Caco-2 (cell line): ENCODE results near the gene RPL28. TPM values are rescaled to one million over a fixed set of nuclear protein-coding genes. Genes with fewer than 3 reads are reported as not detected.

ENCODE experiments used
- BruUV-seq: library from RNA; stranded (reverse); fragments of 400-500 nt; replicated peaks from 2 replicates; lab custom pipeline; 2021; lab: Mats Ljungman, UMichigan
- CTCF ChIA-PET: fragments of 300-600 bp; sonication (Branson Sonifier 250); formaldehyde crosslinking; loops from one replicate; lab custom pipeline; 2022; ENCODE audit warnings: antibody characterized with exemption; lab: Charles Lee
- POLR2A ChIA-PET: fragments of 300-600 bp; sonication (Branson Sonifier 250); formaldehyde crosslinking; loops from one replicate; lab custom pipeline; 2022; ENCODE audit warnings: antibody characterized with exemption; lab: Charles Lee
- DNase-seq, 2 experiments: peaks; one replicate each; pipeline versions ENCODE4 v3.0.0 to v3.0.0-alpha.2; 2020 to 2022
- H3K27me3 ChIP-seq: replicated peaks from 2 replicates; pipeline ENCODE4 v1.6.0; 2011; ENCODE audit warnings: low read length; ENCODE audit not compliant: control insufficient read depth, insufficient read depth
- H3K36me3 ChIP-seq: 2 replicates; pipeline ENCODE4 v1.5.1; 2011; ENCODE audit warnings: low read length; ENCODE audit not compliant: control insufficient read depth, insufficient read depth
- H3K4me1 ChIP-seq: fragments of 250-450 bp; sonication (Bioruptor Pico); 2 replicates; pipeline ENCODE4 v1.5.1; 2020; ENCODE audit warnings: mild to moderate bottlenecking
- H3K4me3 ChIP-seq: 2 replicates; pipeline ENCODE4 v1.5.1; 2011; ENCODE audit warnings: low read depth, mild to moderate bottlenecking, control low read depth, low read length
- H3K9me3 ChIP-seq: fragments of 250-450 bp; sonication (Bioruptor Pico); 2 replicates; pipeline ENCODE4 v1.5.1; 2020; ENCODE audit warnings: mild to moderate bottlenecking, moderate library complexity
- H3K27ac Mint-ChIP-seq: one replicate; pipeline ENCODE4 v1.8.0; 2022; ENCODE audit warnings: mixed read lengths; ENCODE audit not compliant: unreplicated experiment
- H3K27me3 Mint-ChIP-seq: one replicate; pipeline ENCODE4 v1.8.0; 2022; ENCODE audit warnings: mixed read lengths; ENCODE audit not compliant: insufficient read depth, unreplicated experiment
- H3K36me3 Mint-ChIP-seq: one replicate; pipeline ENCODE4 v1.8.0; 2022; ENCODE audit warnings: mild to moderate bottlenecking, mixed read lengths; ENCODE audit not compliant: insufficient read depth, unreplicated experiment
- H3K4me1 Mint-ChIP-seq: one replicate; pipeline ENCODE4 v1.8.0; 2022; ENCODE audit warnings: low read depth, mixed read lengths; ENCODE audit not compliant: unreplicated experiment
- H3K4me3 Mint-ChIP-seq: one replicate; pipeline ENCODE4 v1.8.0; 2022; ENCODE audit warnings: mild to moderate bottlenecking, moderate library complexity, mixed read lengths; ENCODE audit not compliant: unreplicated experiment
- H3K9me3 Mint-ChIP-seq: one replicate; pipeline ENCODE4 v1.8.0; 2022; ENCODE audit warnings: mixed read lengths; ENCODE audit not compliant: unreplicated experiment
- CTCF ChIP-seq, 2 experiments: fragments of 200-600 bp in 1 of 2; IDR thresholded peaks; 1 replicate in 1 of 2; 2 replicates in 1 of 2; pipeline versions ENCODE4 v1.5.1 to v1.8.0; 2011 to 2022; ENCODE audit warnings: antibody characterized with exemption in 1 of 2, control low read depth in 1 of 2, inconsistent platforms in 1 of 2, low read depth in 1 of 2, low read length in 1 of 2, mild to moderate bottlenecking in 1 of 2, moderate library complexity in 1 of 2; ENCODE audit not compliant: insufficient read depth in 1 of 2, severe bottlenecking in 1 of 2, unreplicated experiment in 1 of 2
- intact Hi-C: fragments of 100-400 bp; cut with micrococcal nuclease; formaldehyde crosslinking; loops from one replicate; pipeline ENCODE4 v1.10.0; 2022; ENCODE audit not compliant: unreplicated experiment
- total RNA-seq: library from RNA; stranded (reverse); gene quantifications from 2 replicates; pipeline ENCODE4 v1.2.3, GENCODE V29; 2022

The RPL28 gene
- total RNA-seq, 1 experiment from 2014 or later, result 2,048 TPM

- H3K4me1 ChIP-seq, result peaks cover 18% of the 10 kb centered on the region; the same call in 1 of the 2 replicates
- no peaks in the 10 kb centered on the region for H3K9me3 ChIP-seq
- CTCF ChIA-PET, result no interaction called here
- TF ChIP-seq CTCF (IDR thresholded peaks at IDR 0.05; ENCODE audit: insufficient read depth in 1 of 2, low read depth in 1 of 2, low read length in 1 of 2, severe bottlenecking in 1 of 2, unreplicated experiment in 1 of 2), result no peak
- no peak for DNase-seq
- Mint-ChIP-seq H3K27me3 (peaks cover 24% of the 10 kb centered on the region), H3K9me3 (no peaks in the 10 kb centered on the region), H3K36me3 (no peaks in the 10 kb centered on the region), H3K4me3 (no peak overlapping the region), H3K27ac (no peak overlapping the region), H3K4me1 (peaks cover 13% of the 10 kb centered on the region)
- intact Hi-C loops, result no loop called here
- POLR2A ChIA-PET, result interaction anchor here (0.7 kb wide), 1 partner anchor 61 kb away, joined by 8 read pairs; no protein-coding TSS in a partner anchor
- peaks cover 2% of the 10 kb centered on the region; the same call in 1 of the 2 replicates for H3K27me3 ChIP-seq
- no peak overlapping the region for H3K4me3 ChIP-seq
- BruUV-seq, result no TSS peak
- no peaks in the 10 kb centered on the region; the same call in 1 of the 2 replicates for H3K36me3 ChIP-seq
These were observed 63.7 kb downstream of the RPL28 start for GRCh38 chr19:55449469-55449868.

GRCh38 chr19:55451163-55451964, 65.6 kb downstream of the RPL28 start:
- Histone ChIP-seq H3K27me3 (peaks cover 2% of the 10 kb centered on the region; the same call in 1 of the 2 replicates), H3K36me3 (no peaks in the 10 kb centered on the region; the same call in none of the 2 replicates), H3K4me3 (peak overlapping the region; percentile 34), H3K4me1 (peaks cover 18% of the 10 kb centered on the region; the same call in 1 of the 2 replicates), H3K9me3 (no peaks in the 10 kb centered on the region)
- Mint-ChIP-seq H3K4me3 (peak overlapping the region; percentile 83), H3K27me3 (peaks cover 19% of the 10 kb centered on the region), H3K36me3 (peaks cover 8% of the 10 kb centered on the region), H3K4me1 (peaks cover 15% of the 10 kb centered on the region), H3K27ac (no peak overlapping the region), H3K9me3 (no peaks in the 10 kb centered on the region)
- intact Hi-C loops, result no loop called here
- no peak for DNase-seq
- CTCF ChIA-PET, result interaction anchor here (0.6 to 0.7 kb wide), 3 partner anchors 27 to 882 kb away, joined by 3 to 8 read pairs (median 3); no protein-coding TSS in a partner anchor
- TF ChIP-seq CTCF (IDR thresholded peaks at IDR 0.05; ENCODE audit: insufficient read depth in 1 of 2, low read depth in 1 of 2, low read length in 1 of 2, severe bottlenecking in 1 of 2, unreplicated experiment in 1 of 2), result no peak
- POLR2A ChIA-PET, result interaction anchor here (0.7 kb wide), 1 partner anchor 44 kb away, joined by 17 read pairs; the partner anchor contains the start of gene UBE2S
- no TSS peak for BruUV-seq

- no peak for TF ChIP-seq CTCF (IDR thresholded peaks at IDR 0.05; ENCODE audit: insufficient read depth in 1 of 2, low read depth in 1 of 2, low read length in 1 of 2, severe bottlenecking in 1 of 2, unreplicated experiment in 1 of 2)
- H3K4me1 ChIP-seq, result peaks cover 18% of the 10 kb centered on the region; the same call in 1 of the 2 replicates
- no peaks in the 10 kb centered on the region; the same call in none of the 2 replicates for H3K36me3 ChIP-seq
- intact Hi-C loops, result loop anchor here (1.0 kb wide), 1 partner anchor 9 kb away; the partner anchor contains the start of gene ISOC2
- peak overlapping the region; percentile 83 for H3K4me3 Mint-ChIP-seq
- no TSS peak for BruUV-seq
- POLR2A ChIA-PET, result interaction anchor here (1.1 kb wide), 1 partner anchor 44 kb away, joined by 3 read pairs; the partner anchor contains the start of gene UBE2S
- H3K27ac Mint-ChIP-seq, result no peak overlapping the region
- peaks cover 2% of the 10 kb centered on the region; the same call in 1 of the 2 replicates for H3K27me3 ChIP-seq
- H3K9me3 ChIP-seq, result no peaks in the 10 kb centered on the region
- H3K9me3 Mint-ChIP-seq, result no peaks in the 10 kb centered on the region
- H3K36me3 Mint-ChIP-seq, result peaks cover 8% of the 10 kb centered on the region
- H3K27me3 Mint-ChIP-seq, result peaks cover 19% of the 10 kb centered on the region
- peaks cover 15% of the 10 kb centered on the region for H3K4me1 Mint-ChIP-seq
- peak overlapping the region; percentile 34 for H3K4me3 ChIP-seq
- CTCF ChIA-PET, result interaction anchor here (0.7 kb wide), 1 partner anchor 881 kb away, joined by 3 read pairs; no protein-coding TSS in a partner anchor
- DNase-seq, result no peak
These were observed 66.4 kb downstream of the RPL28 start for GRCh38 chr19:55451965-55452748.
